Measurements from ENCODE around the gene ABCC5.

The ABCC5 gene

DNA sequence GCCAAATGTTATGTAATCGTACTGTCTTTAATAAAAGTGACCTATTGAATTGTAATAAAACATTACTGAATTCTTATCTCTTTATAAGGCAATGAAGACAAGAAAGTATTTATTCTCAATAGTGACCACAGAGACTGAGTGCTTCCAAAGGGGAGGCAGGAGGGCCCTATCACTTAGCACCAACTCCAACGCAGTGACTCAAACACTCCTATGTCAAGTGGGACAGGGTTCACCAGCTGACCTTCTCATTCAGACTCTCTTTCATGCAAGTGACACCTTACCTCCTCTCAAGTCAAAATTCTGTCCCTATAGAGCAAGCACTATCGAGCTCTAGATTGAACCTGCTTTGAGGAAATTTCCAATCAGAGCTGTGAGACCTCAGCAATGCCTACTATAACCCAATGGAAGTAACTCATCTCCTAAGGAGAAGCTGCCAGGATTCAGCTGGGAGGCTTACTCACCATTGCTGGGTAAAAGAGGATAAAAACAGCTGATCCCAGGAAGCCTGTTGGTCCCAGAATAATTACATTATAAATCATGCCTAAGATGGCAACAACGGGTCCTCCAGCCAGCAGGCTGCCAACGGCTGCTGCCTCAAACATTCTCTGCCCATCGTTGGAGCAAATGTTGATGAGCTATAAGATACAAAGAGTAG lies 35.6 kb downstream of the ABCC5 start:
- DNase-seq (ENCODE audit: low read depth in 1 of 2, low spot score in 1 of 2) = no peak

- DNase-seq (ENCODE audit: low read depth in 1 of 2, low spot score in 1 of 2) = no peak
Measured at GRCh38 chr3:183980403-183980802, 37.3 kb downstream of the ABCC5 start.

DNA sequence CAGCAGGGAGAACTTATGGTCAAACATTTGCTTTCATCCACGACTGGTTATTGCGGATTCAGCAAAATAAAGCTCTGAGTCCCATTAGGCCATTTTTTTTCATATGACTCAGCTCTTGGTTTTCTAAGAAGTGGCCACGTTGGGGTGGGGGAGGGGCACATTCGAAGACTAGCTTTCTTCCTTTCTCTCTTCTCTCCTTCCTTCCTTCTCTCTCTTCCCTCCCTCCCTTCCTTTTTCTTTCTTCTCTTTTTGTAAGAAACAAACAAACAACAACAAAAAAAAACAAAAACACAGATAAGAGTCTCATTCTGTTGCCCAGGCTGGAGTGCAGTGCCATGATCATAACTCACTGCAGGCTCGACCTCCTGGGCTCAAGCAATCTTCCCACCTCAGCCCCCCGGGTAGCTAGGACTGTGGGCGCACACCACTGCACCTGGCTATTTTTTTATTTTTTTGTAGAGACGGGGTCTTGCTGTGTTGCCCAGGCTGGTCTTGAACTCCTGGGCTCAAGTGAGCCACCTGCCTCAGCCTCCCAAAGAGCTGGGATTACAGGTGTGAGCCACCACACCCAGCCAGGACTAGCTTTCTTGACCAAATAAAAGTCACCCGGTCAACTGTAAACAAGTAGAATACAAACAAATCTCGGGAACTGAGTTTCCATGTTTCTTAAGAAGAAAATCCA lies 41.6 kb downstream of the ABCC5 start:
- no peak for DNase-seq (ENCODE audit: low read depth in 1 of 2, low spot score in 1 of 2)

DNA sequence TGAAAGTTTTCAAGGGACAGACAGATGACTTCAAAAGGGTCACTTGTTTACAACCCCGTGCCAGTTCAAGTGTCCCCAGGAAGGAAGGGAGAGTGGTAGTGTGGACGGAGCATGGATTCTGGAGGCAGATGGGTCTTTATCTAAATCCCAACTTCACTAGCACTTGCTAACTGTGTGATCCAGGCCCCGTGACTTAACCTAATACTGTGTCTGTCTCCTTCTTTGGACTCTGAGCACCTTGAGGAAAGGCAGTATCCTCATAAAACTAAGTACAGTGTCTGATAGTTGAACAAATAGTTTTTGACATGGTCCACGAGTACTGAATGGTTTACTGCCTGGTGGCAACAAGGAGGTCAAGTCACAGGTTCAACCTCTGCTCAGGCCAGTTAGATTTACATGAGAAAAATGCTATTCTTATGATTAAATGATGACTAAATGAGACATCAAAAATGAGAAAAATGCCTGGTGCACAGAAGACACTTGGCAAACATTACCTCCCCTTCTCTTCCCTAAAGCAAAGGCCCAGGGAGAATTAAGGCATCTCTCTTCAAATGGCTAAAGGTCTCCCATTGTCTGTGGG lies 48.9 kb downstream of the ABCC5 start:
- DNase-seq (ENCODE audit: low read depth in 1 of 2, low spot score in 1 of 2) = no peak

DNA sequence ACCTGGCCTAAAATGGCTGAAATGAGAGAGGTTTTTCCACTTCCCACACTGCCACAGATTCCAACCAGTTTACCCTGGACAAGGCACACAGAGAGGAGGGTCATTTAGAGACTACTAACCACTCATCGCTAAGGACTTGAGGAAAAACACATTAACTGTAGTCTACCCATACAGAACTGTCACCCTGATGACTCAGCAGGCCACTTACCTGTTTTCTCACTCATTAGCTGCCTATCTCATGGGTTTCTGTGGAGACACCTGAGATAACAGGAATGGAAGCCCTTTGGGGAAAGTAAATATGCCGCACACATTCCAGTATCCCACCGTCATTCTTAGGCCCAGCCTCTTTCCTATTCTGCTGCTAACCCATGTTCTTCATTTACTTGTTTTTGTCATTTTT lies 50.0 kb downstream of the ABCC5 start:
- DNase-seq (ENCODE audit: low read depth in 1 of 2, low spot score in 1 of 2) = no peak

DNA sequence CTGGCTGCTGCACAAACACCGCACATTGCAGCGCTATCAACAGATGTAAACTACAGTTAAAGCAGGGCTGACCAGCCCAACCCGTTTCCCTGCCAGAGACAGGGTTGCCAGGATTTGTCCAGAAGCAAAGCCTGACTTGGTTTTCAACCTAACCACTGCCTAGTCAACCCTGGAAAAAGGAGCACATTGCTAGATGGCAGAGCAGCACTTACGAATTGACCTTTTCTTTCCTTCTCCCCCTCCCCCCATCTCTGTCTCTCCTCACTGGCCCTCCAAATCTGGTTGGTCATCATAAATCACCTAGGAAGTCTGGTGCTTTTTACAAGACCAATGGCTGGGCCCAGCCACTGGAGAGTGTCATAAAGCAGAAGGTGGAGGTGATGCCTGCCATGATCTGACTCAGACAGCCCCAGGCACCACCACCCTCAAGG lies 51.3 kb downstream of the ABCC5 start:
- no peak for DNase-seq (ENCODE audit: low read depth in 1 of 2, low spot score in 1 of 2)

GRCh38 chr3:183962807-183963206 lies 54.9 kb downstream of the ABCC5 start:
- DNase-seq (ENCODE audit: low read depth in 1 of 2, low spot score in 1 of 2) = no peak

DNA sequence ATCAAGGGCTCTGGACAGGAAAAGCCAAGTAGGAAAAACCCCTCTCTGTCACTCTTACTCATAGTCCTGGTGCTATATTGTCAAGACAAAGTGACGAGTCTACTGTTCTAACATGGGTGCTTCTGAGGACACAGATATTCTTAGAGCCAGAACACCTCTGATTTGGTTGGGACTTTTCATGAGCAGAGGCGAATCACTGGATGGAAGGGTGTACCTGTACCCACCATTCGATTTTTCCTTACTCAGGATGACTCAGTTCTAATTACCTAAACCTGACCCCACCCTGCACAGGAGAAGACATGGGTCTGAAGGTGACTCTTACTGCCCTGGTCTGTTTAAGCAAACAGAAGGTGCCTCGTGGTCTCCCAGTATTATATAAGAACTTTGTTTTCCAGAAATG lies 58.5 kb downstream of the ABCC5 start:
- DNase-seq (ENCODE audit: low read depth in 1 of 2, low spot score in 1 of 2) = no peak

DNA sequence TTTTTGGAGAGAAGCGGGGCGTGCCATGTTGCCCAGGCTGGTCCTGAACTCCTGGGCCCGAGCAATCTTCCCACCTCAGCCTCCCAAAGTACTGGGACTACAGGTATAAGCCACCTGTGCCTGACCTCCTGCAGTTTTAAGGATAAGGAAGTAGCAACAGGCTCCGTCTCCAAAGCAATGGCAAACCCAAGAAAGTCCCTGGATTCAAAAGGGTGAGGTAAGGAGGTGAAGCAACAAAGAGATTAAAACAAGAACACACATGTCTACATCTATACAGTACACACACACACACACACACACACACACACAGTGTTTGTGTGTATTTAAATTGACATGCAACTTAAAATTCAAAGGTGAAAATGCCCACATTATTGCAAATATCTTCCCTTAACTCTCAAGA lies 58.9 kb downstream of the ABCC5 start:
- no peak for DNase-seq (ENCODE audit: low read depth in 1 of 2, low spot score in 1 of 2)

DNA sequence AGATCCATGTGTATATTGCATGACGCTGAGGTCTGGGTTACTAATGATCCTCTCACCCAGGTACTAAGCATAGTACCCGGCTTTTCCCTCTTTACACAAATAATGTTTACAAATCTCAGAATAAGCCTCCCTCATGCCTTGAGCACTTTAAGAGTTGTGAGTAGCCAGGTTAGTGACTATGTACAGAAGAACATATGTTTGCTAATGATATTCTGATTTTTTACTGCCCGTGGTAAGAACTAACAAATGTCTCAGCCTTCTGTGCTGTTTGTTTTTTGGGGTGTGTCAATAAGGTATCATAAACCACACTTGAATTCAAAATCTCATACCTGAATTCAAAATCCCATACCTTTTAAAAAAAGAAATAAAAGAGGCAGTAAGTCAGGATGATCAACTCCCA lies 59.5 kb downstream of the ABCC5 start:
- DNase-seq (ENCODE audit: low read depth in 1 of 2, low spot score in 1 of 2) = no peak

DNA sequence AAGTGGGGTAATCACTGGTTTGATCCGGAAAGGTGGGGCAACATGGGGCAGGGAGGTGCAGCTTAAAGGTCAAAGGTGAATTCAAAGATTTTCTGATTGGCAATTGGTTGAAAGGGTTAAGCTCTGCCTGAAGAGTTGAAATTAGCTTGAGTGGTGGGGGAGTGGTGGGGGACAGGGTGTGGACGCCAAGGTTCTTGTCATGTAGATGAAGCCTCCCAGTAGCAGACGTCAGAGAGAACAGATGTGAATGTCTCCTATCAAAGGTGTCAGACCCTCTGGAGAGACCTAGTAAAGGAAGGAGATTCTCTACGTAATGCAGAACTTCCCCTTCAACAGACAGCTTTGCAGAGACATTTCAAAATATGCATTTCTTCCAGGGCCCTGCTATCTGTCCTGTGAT lies 62.8 kb downstream of the ABCC5 start:
- DNase-seq (ENCODE audit: low read depth in 1 of 2, low spot score in 1 of 2) = no peak

DNA sequence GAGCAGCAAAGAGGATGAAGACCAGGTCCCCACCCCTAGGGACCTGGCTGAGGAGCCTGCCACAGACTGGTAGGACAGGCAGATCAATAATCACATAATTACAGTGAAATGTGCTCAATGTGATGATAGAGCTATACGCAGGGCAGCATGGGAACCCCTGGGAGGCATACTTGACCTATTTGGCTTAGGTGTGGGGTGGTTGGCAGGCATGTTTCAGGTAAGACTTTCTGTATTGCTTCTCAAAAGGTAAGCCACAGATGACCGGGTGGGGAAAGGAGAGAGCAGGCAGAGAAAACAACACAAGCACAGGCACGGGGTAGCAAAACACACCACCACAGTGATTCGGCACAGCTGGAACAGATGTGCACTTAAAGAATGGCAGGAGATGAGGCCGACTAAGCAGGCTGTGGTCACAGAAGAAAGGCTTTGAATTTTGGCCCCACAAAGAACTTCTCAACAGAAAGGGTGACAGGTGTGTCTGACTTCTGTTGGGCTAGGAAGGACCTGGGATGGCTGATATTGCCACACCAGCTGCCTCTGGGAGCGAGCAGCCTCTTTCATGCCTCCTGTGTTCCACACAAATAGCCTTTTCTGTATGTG lies 64.1 kb downstream of the ABCC5 start:
- DNase-seq (ENCODE audit: low read depth in 1 of 2, low spot score in 1 of 2) = no peak

- no peak for DNase-seq (ENCODE audit: low read depth in 1 of 2, low spot score in 1 of 2)
Measured at GRCh38 chr3:183951459-183951858, 66.2 kb downstream of the ABCC5 start.

DNA sequence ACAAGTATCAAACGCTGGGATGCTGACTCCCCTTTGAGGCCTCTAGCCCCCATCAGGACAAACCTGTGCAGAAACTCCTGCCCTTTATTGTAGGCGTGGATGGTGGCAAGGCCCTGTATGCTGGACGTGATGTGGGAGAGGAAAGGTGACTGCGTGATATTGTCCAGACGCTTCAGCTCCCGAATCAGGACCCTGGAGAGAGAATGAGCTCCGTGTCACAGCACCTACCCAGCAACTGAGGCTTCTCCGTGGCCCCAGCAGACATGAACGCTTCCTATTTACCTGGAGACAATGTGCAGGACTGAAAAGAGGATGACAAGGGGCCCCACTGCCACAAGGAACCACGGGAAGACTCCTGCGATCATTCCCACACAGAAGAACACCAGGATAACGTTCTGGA lies 68.0 kb downstream of the ABCC5 start:
- DNase-seq (ENCODE audit: low read depth in 1 of 2, low spot score in 1 of 2) = no peak

DNA sequence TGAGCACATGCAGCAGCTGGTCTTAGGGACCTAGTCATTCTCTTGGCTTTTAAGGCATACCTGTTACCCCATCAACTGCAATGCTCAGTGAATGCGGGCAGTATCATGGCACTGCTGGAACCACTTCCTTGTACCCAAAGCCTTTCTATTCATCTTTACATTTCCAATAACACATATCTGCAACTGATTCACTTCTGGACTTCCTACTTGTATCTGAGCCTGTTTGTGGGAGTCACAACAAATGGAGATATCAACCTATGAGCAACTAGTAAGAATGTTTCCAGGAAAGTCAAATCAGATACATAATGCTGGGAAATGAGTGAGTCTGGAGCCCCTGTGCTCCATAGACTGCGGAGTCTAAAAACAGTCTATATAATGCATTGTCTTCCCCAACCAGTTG lies 71.6 kb downstream of the ABCC5 start:
- no peak for DNase-seq (ENCODE audit: low read depth in 1 of 2, low spot score in 1 of 2)

DNA sequence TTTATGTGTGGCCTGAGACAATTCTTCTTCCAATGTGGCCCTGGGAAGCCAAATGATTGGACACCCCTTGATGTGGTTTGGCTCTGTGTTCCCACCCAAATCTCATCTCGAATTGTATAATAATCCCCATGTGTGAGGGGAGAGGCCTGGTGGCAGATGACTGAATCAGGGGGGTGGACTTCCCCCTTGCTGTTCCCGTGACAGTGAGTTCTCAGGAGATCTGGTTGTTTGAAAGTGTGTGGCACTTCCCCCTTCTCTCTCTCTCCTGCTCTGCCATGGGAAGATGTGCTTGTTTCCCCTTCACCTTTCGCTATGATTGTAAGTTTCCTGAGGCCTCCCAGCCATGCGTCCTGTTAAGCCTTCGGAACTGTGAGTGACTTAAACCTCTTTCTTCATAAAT lies 72.9 kb downstream of the ABCC5 start:
- DNase-seq (ENCODE audit: low read depth in 1 of 2, low spot score in 1 of 2) = no peak

GRCh38 chr3:183943739-183944138 lies 73.9 kb downstream of the ABCC5 start:
- DNase-seq (ENCODE audit: low read depth in 1 of 2, low spot score in 1 of 2) = no peak

- no peak for DNase-seq (ENCODE audit: low read depth in 1 of 2, low spot score in 1 of 2)
Measured at GRCh38 chr3:183941216-183941615, 76.5 kb downstream of the ABCC5 start.

- no peak for DNase-seq (ENCODE audit: low read depth in 1 of 2, low spot score in 1 of 2)
Measured at GRCh38 chr3:183937601-183938286, 79.9 kb downstream of the ABCC5 start.

GRCh38 chr3:183933160-183933559 lies 84.5 kb downstream of the ABCC5 start:
- no peak for DNase-seq (ENCODE audit: low read depth in 1 of 2, low spot score in 1 of 2)

DNA sequence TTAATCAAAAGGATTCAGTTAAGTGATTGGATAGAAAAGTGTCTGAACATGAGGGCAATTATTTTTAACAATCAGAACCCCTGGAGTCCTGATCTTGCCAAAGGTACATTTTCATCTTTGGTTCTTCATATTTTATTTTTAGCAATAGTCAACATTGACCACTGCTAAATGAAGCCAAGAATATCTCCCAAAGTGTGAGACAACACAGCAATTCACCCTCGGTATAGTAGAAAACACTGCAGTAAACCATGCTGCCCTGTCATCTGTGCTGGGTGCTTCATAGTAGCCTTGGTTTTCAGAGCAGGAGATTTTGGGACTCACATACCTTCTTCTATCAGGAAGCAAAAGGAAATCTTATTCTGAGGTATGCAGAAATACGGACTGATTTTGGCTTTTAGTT lies 85.8 kb downstream of the ABCC5 start:
- no peak for DNase-seq (ENCODE audit: low read depth in 1 of 2, low spot score in 1 of 2)

GRCh38 chr3:183930086-183930485 lies 87.6 kb downstream of the ABCC5 start:
- no peak for DNase-seq (ENCODE audit: low read depth in 1 of 2, low spot score in 1 of 2)
